A549 (cell line): Measurements from ENCODE around the gene P2RX3. TPM values are rescaled to one million over a fixed set of nuclear protein-coding genes. Genes with fewer than 3 reads are reported as not detected.

Experiments used
- ATAC-seq, 2 experiments: fragments of 200-7000 bp in 1 of 2; fragments of >200 bp in 1 of 2; cut with Nextera tagmentation in 1 of 2; cut with Tn5 transposase in 1 of 2; 3 replicates each; pipeline versions ENCODE4 v1.8.0 to v1.9.1; 2018 to 2020; ENCODE audit warnings: mild to moderate bottlenecking in 1 of 2, moderate library complexity in 1 of 2
- CTCF ChIA-PET: fragments of 300-600 bp; sonication (Branson Sonifier 250); formaldehyde crosslinking; extraction: SDS; loops from one replicate; lab custom pipeline; 2021; ENCODE audit warnings: antibody characterized with exemption, inconsistent platforms; lab: Yijun Ruan, JAX
- POLR2A ChIA-PET: fragments of 350-600 bp; formaldehyde crosslinking; extraction: SDS; loops from one replicate; lab custom pipeline; 2021; ENCODE audit warnings: antibody characterized with exemption, inconsistent platforms; lab: Yijun Ruan, JAX
- DNase-seq, 2 experiments: peaks; one replicate each; pipeline versions ENCODE4 v3.0.0 to v3.0.0-alpha.2; 2011 to 2016; ENCODE audit warnings: low read depth in 1 of 2, low spot score in 1 of 2
- FAIRE-seq: peaks from 2 replicates; lab custom pipeline; 2011; peaks lifted over from hg19 to GRCh38; lab: Jason Lieb, UNC
- H3K27ac ChIP-seq, 2 experiments: fragments of >200 bp; sonication (Bioruptor Twin); formaldehyde crosslinking; 3 replicates each; pipeline ENCODE4 v1.5.1; 2016 to 2017
- H3K4me1 ChIP-seq: fragments of >200 bp; sonication (Bioruptor Twin); formaldehyde crosslinking; 3 replicates; pipeline ENCODE4 v1.6.1; 2016
- H3K4me2 ChIP-seq: fragments of >200 bp; sonication (Bioruptor Twin); formaldehyde crosslinking; 3 replicates; pipeline ENCODE4 v1.6.1; 2016
- H3K4me3 ChIP-seq: fragments of >200 bp; sonication (Bioruptor Twin); formaldehyde crosslinking; 3 replicates; pipeline ENCODE4 v1.5.1; 2016
- H3K9me3 ChIP-seq: fragments of >200 bp; sonication (Bioruptor Twin); formaldehyde crosslinking; 3 replicates; pipeline ENCODE4 v1.6.1; 2016
- CEBPB ChIP-seq, 2 experiments: fragments of >200 bp in 1 of 2; sonication (Bioruptor Twin) in 1 of 2; formaldehyde crosslinking in 1 of 2; IDR thresholded peaks; 2 replicates each; pipeline ENCODE4 v1.6.1; 2012 to 2016
- E2F6 ChIP-seq: IDR thresholded peaks from 2 replicates; pipeline ENCODE4 v1.6.1; 2012; ENCODE audit warnings: low read depth, borderline replicate concordance
- FOXS1 ChIP-seq: fragments of 250-450 bp; sonication (Bioruptor Pico); IDR thresholded peaks from 2 replicates; pipeline ENCODE4 v1.5.0; 2020; ENCODE audit warnings: mild to moderate bottlenecking, moderate library complexity
- GATA3 ChIP-seq: IDR thresholded peaks from 2 replicates; pipeline ENCODE4 v1.6.1; 2012; ENCODE audit warnings: borderline replicate concordance
- HOXA7 ChIP-seq: fragments of 250-450 bp; sonication (Bioruptor Pico); IDR thresholded peaks from 2 replicates; pipeline ENCODE4 v1.5.0; 2020; ENCODE audit warnings: mild to moderate bottlenecking, moderate library complexity
- HOXB13 ChIP-seq: fragments of 250-450 bp; sonication (Bioruptor Pico); IDR thresholded peaks from 2 replicates; pipeline ENCODE4 v1.5.0; 2020; ENCODE audit warnings: low read depth, mild to moderate bottlenecking, moderate library complexity
- JUN ChIP-seq, 2 experiments: fragments of >200 bp; sonication (Bioruptor Twin); formaldehyde crosslinking; IDR thresholded peaks; 2 replicates in 1 of 2; 3 replicates in 1 of 2; pipeline ENCODE4 v1.6.1; 2016 to 2017
- KDM5A ChIP-seq: fragments of 200-600 bp; sonication (generic); IDR thresholded peaks from 2 replicates; pipeline ENCODE4 v1.6.1; 2016; ENCODE audit warnings: antibody characterized with exemption, mild to moderate bottlenecking
- MAX ChIP-seq: IDR thresholded peaks from 2 replicates; pipeline ENCODE4 v1.6.1; 2012
- MAZ ChIP-seq: fragments of 150-350 bp; IDR thresholded peaks from 2 replicates; pipeline ENCODE4 v1.6.1; 2014; ENCODE audit warnings: antibody characterized with exemption, low read depth, low read length, borderline replicate concordance
- PBX3 ChIP-seq: IDR thresholded peaks from 2 replicates; pipeline ENCODE4 v1.6.1; 2012
- PHF8 ChIP-seq: fragments of 200-600 bp; sonication (generic); IDR thresholded peaks from 2 replicates; pipeline ENCODE4 v1.6.1; 2016; ENCODE audit warnings: low read depth, mild to moderate bottlenecking, antibody characterized with exemption, moderate library complexity, borderline replicate concordance
- RAD21 ChIP-seq, 2 experiments: fragments of >200 bp in 1 of 2; sonication (Bioruptor Twin) in 1 of 2; formaldehyde crosslinking in 1 of 2; IDR thresholded peaks in 1 of 2; conservative IDR thresholded peaks in 1 of 2; 2 replicates in 1 of 2; 3 replicates in 1 of 2; pipeline ENCODE4 v1.6.1; 2012 to 2018; ENCODE audit warnings: inconsistent platforms in 1 of 2
- REST ChIP-seq: fragments of 200-600 bp; sonication (generic); IDR thresholded peaks from 2 replicates; pipeline ENCODE4 v1.6.1; 2016; ENCODE audit warnings: antibody characterized with exemption, mild to moderate bottlenecking, moderate library complexity
- RFX5 ChIP-seq: fragments of 450-650 bp; IDR thresholded peaks from 2 replicates; pipeline ENCODE4 v1.7.1; 2014; ENCODE audit warnings: antibody characterized with exemption, mild to moderate bottlenecking, moderate library complexity
- ZFP36 ChIP-seq: fragments of 450-650 bp; IDR thresholded peaks from 2 replicates; pipeline ENCODE4 v1.6.1; 2014; ENCODE audit warnings: borderline replicate concordance; ENCODE audit not compliant: partially characterized antibody
- ZNF302 ChIP-seq: fragments of 250-450 bp; sonication (Bioruptor Pico); IDR thresholded peaks from 2 replicates; pipeline ENCODE4 v1.9.0; 2021; ENCODE audit warnings: inconsistent platforms, mild to moderate bottlenecking, moderate library complexity
- WGBS: methylation state at CpG from one replicate; pipeline ENCODE4 v1.1.6; 2017; ENCODE audit errors: missing lambda C conversion rate; 5-methylcytosine and 5-hydroxymethylcytosine counted together
- polyA plus RNA-seq, 4 experiments: library from polyadenylated mRNA; depleted of rRNA in 3 of 4; stranded (reverse); fragments of >200 nt; fragmentation: RNase III in 1 of 4; extraction: RNeasy Plus Mini Kit Qiagen cat#74134 plus additional on column Dnase treatment in 1 of 4; gene quantifications; 2 replicates in 3 of 4; 3 replicates in 1 of 4; pipeline ENCODE4 v1.2.3, GENCODE V29; 2011 to 2017

P2RX3 gene
- polyA plus RNA-seq, 2 of the 4 experiments (the other 2 are of a cell fraction), result 0.05 to 0.37 TPM

- H3K4me1 ChIP-seq, result peaks cover 40% of the 10 kb centered on the region
- no peak for ATAC-seq
- FAIRE-seq, result no peak
- DNase-seq, result no peak
- ChIA-PET CTCF (interaction anchor here (0.6 kb wide), 1 partner anchor 301 kb away, joined by 3 read pairs; no protein-coding TSS in a partner anchor), POLR2A (interaction anchor here (2.9 kb wide), 1 partner anchor 8 kb away, joined by 42 read pairs; no protein-coding TSS in a partner anchor)
- TF ChIP-seq GATA3, result no peak
- TF ChIP-seq PHF8, result no peak
- no peak for TF ChIP-seq ZNF302 (CRISPR knock-in tag)
- TF ChIP-seq REST, result no peak
- TF ChIP-seq ZFP36, result no peak
- no peak for TF ChIP-seq KDM5A
- no peak for TF ChIP-seq HOXB13 (CRISPR knock-in tag)
- no peak for TF ChIP-seq RAD21 (conservative IDR thresholded peaks at IDR 0.05 in 1 of 2, IDR thresholded peaks at IDR 0.05 in 1 of 2)
- no peak for TF ChIP-seq MAX
- no peak for TF ChIP-seq CEBPB (IDR thresholded peaks at IDR 0.05)
- TF ChIP-seq JUN (IDR thresholded peaks at IDR 0.05), result no peak
- no peak for TF ChIP-seq MAZ
- TF ChIP-seq HOXA7 (CRISPR knock-in tag), result no peak
- no peak for TF ChIP-seq PBX3
- TF ChIP-seq RFX5, result no peak
- TF ChIP-seq FOXS1 (CRISPR knock-in tag), result no peak
- WGBS, result 93% methylated on average over 21 of the region's 22 CpGs
- H3K9me3 ChIP-seq, result no peaks in the 10 kb centered on the region
- H3K4me3 ChIP-seq, result no peak overlapping the region
- no peak overlapping the region; the same call in 2 of the 3 replicates for H3K4me2 ChIP-seq
- H3K27ac ChIP-seq, result peak overlapping the region in 1 of 2 experiments; percentile 24; a peak in 1 of 6 replicates
Measured at GRCh38 chr11:57320067-57320718, 18.0 kb upstream of the P2RX3 start.

- TF ChIP-seq ZFP36 (peak; percentile 90), E2F6 (no peak)
- ATAC-seq, result no peak
- H3K4me3 ChIP-seq, result peak overlapping the region; percentile 45; the same call in 1 of the 3 replicates
- peaks cover 46% of the 10 kb centered on the region for H3K4me1 ChIP-seq
- no peak for FAIRE-seq
- CTCF ChIA-PET, result interaction anchor here (0.6 to 2.6 kb wide), 3 partner anchors 9 to 300 kb away, joined by 3 to 16 read pairs (median 3); no protein-coding TSS in a partner anchor
- H3K9me3 ChIP-seq, result no peaks in the 10 kb centered on the region
- no peak for DNase-seq
- WGBS, result 84% methylated on average over 2 of the region's 2 CpGs
- peak overlapping the region; percentile 99 for H3K4me2 ChIP-seq
- POLR2A ChIA-PET, result interaction anchor here (2.9 kb wide), 1 partner anchor 8 kb away, joined by 42 read pairs; no protein-coding TSS in a partner anchor
- H3K27ac ChIP-seq, result peak overlapping the region; percentile 91 to 99
Measured at GRCh38 chr11:57320719-57321387, 17.3 kb upstream of the P2RX3 start.
